A204.1 (cell line): Measurements from ENCODE around the gene TRPT1.

ENCODE experiments used
- FAIRE-seq: peaks from 2 replicates; lab custom pipeline; 2012; peaks lifted over from hg19 to GRCh38; lab: Jason Lieb, UNC

Gene TRPT1

GRCh38 chr11:64244107-64244506, 18.1 kb upstream of the TRPT1 start:
- FAIRE-seq = no peak

GRCh38 chr11:64243236-64243854, 17.4 kb upstream of the TRPT1 start:
- no peak for FAIRE-seq

- peak; percentile 92 for FAIRE-seq
Measured at GRCh38 chr11:64241491-64242374, 15.7 kb upstream of the TRPT1 start.

GRCh38 chr11:64241241-64241490, 15.2 kb upstream of the TRPT1 start:
- no peak for FAIRE-seq

- peak; percentile 46 for FAIRE-seq
Measured at GRCh38 chr11:64240435-64241240, 14.7 kb upstream of the TRPT1 start, which contains the start of gene FKBP2. Gene FKBP2, plus strand, starts transcription at chr11:64241095. Its CDS starts 1,293 bp downstream, at chr11:64242388.

GRCh38 chr11:64239662-64240434, 13.9 kb upstream of the TRPT1 start:
- FAIRE-seq = no peak

GRCh38 chr11:64238999-64239398, 13.0 kb upstream of the TRPT1 start:
- no peak for FAIRE-seq

DNA sequence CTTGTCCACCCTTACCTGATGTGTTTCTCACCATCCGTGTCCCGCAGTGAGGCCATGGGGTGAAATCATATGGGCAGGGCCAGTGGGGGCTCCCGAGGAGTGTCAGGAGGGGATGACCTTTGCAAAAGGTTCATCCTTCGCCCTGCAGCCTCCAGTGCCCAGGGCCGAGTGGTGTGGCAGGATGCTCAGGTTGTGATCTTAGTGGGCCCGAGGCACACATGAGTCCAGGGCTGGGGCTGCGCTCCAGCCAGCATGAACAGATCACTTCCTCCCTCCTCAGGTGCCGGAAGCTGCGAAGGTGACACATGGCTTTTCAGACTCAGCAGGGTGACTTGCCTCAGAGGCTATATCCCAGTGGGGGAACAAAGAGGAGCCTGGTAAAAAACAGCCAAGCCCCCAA, 12.1 kb upstream of the TRPT1 start:
- FAIRE-seq = no peak

GRCh38 chr11:64237484-64237951, 11.5 kb upstream of the TRPT1 start:
- FAIRE-seq = no peak

DNA sequence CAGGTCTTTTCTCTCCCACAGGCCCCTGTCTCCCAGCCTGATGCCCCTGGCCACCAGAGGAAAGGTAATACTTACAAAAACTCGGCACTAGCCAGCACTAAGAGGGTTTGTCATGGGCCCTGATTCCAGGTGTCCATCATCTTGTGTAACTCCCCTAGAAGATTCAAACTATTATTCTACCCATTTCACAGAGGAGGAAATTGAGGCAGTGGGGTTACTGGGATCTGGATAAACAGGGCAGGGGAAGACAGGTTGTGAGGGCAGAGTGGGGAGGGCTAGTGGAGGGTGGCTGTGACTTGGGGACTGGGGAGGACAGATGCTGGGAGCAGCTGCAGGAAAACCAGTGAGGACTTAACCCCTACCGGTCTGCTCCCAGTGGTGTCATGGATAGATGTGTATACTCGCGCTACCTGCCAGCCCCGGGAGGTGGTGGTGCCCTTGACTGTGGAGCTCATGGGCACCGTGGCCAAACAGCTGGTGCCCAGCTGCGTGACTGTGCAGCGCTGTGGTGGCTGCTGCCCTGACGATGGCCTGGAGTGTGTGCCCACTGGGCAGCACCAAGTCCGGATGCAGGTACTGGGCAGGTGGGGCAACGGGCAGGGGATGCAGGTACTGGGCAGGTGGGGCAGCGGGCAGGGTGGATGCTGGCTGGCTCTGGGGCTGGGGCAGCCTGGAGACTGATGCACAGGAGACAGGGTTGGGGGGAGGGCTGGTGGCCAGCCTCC, 9.6 kb upstream of the TRPT1 start:
- no peak for FAIRE-seq

GRCh38 chr11:64234647-64235379, 8.8 kb upstream of the TRPT1 start:
- FAIRE-seq = no peak

DNA sequence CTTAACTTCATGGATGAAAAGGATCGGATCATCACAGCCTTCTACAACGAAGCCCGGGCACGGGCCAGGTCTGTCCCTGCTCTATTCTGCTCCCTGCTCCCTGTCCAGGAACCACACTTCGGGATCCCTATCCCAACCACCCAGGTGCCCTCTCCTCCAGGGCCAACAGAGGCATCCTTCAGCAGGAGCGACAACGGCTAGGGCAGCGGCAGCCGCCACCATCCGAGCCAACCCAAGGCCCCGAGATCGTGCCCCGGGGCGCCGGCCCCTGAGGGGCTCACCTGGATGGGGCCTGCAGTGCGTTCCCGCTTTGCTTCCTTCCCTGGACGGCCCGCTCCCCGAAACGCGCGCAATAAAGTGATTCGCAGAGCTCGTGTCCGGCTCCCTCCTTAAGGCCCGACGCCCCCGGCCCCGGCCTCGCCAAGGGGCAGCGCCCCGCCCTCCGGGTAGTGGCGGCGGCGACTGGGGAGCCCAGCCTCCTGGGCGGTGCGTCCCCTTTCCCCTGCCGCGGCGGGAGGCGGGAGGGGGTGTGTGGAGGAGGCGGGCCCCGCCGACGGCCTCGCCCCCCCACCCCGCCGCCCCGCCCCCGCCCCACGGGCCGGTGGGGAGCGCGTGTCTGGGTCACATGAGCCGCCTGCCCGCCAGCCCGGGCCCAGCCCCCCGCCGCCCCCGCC, 8.1 kb upstream of the TRPT1 start, which contains the start of gene VEGFB:
TSS of gene VEGFB (plus strand) at position 672 of the 674 bp plus-strand sequence. CDS start 250 bp downstream, outside the sequence.
- no peak for FAIRE-seq

- FAIRE-seq = no peak
Measured at GRCh38 chr11:64232967-64233315, 7.0 kb upstream of the TRPT1 start.

GRCh38 chr11:64232182-64232966, 6.4 kb upstream of the TRPT1 start:
- FAIRE-seq = no peak

GRCh38 chr11:64231546-64231945, 5.6 kb upstream of the TRPT1 start:
- FAIRE-seq = no peak

DNA sequence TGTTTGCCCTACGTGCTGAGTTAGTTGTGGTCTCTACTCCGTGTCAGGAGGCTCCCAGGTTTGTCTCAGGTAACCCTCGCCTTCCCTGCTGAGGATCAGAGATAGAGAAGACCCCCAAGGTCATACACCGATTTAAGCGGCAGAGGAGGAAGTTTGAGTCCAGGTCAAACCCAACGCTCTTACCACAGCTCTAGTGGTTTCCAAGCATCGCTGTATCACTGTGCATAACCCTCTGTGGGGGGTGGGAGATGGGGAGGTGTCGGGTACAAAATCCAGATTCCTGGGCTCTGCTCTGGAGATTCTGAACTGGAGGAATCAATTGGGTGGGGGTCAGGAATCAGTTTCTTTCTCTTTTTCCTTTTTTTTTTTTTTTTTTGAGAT, 5.0 kb upstream of the TRPT1 start:
- no peak for FAIRE-seq

DNA sequence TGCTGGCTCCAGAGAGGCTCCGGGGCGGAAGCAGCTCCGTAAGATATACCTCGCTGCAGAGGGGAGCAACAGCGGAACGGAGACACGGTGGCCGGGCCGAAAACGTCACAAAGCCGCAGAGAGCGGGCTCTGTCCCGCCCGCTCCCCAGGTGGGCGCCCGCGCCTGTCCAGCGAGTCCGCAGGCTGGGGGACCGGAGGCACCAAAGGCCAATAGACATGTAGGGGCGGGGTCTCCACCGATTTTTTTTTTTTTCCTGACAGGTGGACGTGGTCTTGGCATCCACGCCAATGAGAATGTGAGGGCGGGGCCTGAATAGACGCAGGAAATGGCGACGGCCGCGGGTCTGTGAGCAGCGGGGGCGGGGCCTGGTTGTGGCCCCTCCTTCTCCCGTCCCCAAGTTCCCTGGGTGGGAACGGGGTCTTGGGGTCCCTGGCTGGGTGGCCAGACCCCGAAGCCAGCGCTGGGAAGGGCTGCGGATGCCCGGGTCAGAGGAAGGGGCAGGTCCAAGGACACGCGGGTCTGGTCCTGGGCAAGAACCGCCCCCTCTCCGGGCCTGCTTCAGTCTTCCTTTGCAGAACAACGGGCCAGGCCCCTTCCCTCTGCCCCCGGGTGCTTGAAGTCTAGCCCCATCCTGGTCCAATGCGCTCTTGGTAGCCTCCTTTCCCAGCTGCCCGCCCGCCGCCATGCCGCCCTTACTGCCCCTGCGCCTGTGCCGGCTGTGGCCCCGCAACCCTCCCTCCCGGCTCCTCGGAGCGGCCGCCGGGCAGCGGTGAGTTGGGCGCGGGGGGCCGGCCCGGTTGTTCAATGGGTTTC, 4.4 kb upstream of the TRPT1 start, which contains the start of gene DNAJC4:
TSS of gene DNAJC4 (plus strand) at position 378 of the 814 bp plus-strand sequence. CDS start at position 685, 307 bp downstream.
- peak; percentile 88 for FAIRE-seq

DNA sequence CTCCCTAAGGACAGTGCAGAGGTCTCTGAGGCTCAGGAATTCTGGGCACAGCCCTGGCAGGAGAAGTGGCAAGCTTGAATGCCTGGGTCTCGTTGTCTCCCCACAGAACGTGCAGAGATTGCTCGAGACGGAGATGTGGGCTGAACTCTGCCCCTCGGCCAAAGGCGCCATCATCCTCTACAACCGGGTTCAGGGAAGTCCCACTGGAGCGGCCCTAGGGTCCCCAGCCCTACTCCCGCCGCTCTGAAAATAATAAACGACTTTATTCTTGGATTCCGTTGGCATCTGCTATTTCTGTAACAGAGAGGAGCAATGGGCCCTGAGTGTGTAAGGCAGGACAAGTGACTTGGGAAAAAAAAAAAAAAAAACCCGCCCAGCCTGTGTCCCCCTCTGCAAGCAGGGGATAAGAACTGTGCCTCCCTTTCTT, 3.8 kb upstream of the TRPT1 start:
- no peak for FAIRE-seq
